SK-N-DZ (cell line): Measurements from ENCODE around the gene PCBP4.

Source experiments
- DNase-seq: peaks from one replicate; pipeline ENCODE4 v3.0.0-alpha.2; 2015; ENCODE audit warnings: low spot score
- small RNA-seq, 2 experiments: library from RNA; depleted of rRNA; stranded (forward); fragments of <200 nt; gene quantifications; one replicate each; pipeline ENCODE3, GENCODE V24; 2014

PCBP4 gene

GRCh38 chr3:51916418-51916817 lies 50.8 kb downstream of the PCBP4 start:
- no peak for DNase-seq

DNA sequence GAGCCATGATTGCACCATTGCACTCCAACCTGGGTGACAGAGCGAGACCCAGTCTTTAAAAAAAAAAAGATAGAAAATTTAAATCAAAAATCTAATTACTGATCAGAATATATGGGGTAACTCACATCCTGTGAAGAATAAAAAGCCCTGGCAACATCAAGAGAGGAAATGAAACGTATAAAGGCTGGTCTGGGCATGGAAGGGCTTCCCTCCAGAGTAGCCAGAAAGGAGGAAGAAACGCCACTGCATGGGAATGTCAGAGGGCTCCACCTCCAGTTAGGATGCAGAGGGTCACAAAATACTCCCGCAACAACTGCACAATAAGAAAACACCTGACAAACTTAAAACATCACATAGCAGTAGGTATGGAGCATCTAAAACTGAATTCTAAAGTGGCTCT lies 59.2 kb downstream of the PCBP4 start:
- DNase-seq, result no peak

Small RNA genes lying within 50 kb of the gene (small RNA-seq; reads per million reads assigned to genes)
- 0 reads per million in 2 experiments for gene AC115284.1
